BLaER1 treated with 17β-estradiol and CSF1 and Interleukin-3, amounts not matched to agents 10 nM and 100 nM (cell line): ENCODE measurements around the gene DGAT2L6.
A peak's percentile ranks its signal among the peaks of the same experiment; 100 is the strongest.

ENCODE experiments used
- H3K27ac ChIP-seq, 11 experiments: shearing (Covaris generic); formaldehyde crosslinking; 2 replicates each; pipeline ENCODE4 v1.8.1; 2022
- H3K27me3 ChIP-seq, 11 experiments: shearing (Covaris generic); formaldehyde crosslinking; 2 replicates each; pipeline ENCODE4 v1.8.1; 2022
- H3K36me3 ChIP-seq, 11 experiments: shearing (Covaris generic); formaldehyde crosslinking; 2 replicates each; pipeline ENCODE4 v1.8.1; 2022
- H3K4me1 ChIP-seq, 10 experiments: shearing (Covaris generic); formaldehyde crosslinking; 2 replicates each; pipeline ENCODE4 v1.8.1; 2022
- H3K4me2 ChIP-seq, 11 experiments: shearing (Covaris generic); formaldehyde crosslinking; 2 replicates each; pipeline ENCODE4 v1.8.1; 2022
- H3K4me3 ChIP-seq, 10 experiments: shearing (Covaris generic); formaldehyde crosslinking; 2 replicates each; pipeline ENCODE4 v1.8.1; 2022
- H3K9ac ChIP-seq, 11 experiments: shearing (Covaris generic); formaldehyde crosslinking; 2 replicates each; pipeline ENCODE4 v1.8.1; 2022
- H3K9me3 ChIP-seq, 11 experiments: shearing (Covaris generic); formaldehyde crosslinking; replicated peaks in 1 of 11; 2 replicates each; pipeline ENCODE4 v1.8.1; 2022
- H4K20me1 ChIP-seq, 11 experiments: shearing (Covaris generic); formaldehyde crosslinking; 2 replicates each; pipeline ENCODE4 v1.8.1; 2022
- Cebpa-rat ChIP-seq, 11 experiments: shearing (Covaris generic); IDR thresholded peaks; 2 replicates each; pipeline ENCODE4 v1.8.1; 2022

The DGAT2L6 gene, protein sequence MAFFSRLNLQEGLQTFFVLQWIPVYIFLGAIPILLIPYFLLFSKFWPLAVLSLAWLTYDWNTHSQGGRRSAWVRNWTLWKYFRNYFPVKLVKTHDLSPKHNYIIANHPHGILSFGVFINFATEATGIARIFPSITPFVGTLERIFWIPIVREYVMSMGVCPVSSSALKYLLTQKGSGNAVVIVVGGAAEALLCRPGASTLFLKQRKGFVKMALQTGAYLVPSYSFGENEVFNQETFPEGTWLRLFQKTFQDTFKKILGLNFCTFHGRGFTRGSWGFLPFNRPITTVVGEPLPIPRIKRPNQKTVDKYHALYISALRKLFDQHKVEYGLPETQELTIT

GRCh38 chrX:70176938-70177533 lies at the start of gene DGAT2L6:
Gene DGAT2L6, plus strand, starts transcription at chrX:70177483. Its CDS starts 100 bp downstream, at chrX:70177583.
- Histone ChIP-seq H3K9ac (peak within 1 kb of the TSS in 9 of 11 experiments; percentile 21 to 73 (median 61); a peak in 15 of 22 replicates), H3K36me3 (no peaks in the 10 kb centered on the region), H4K20me1 (no peaks in the 10 kb centered on the region), H3K9me3 (no peaks in the 10 kb centered on the region; a peak in 2 of 22 replicates), H3K4me2 (peak within 1 kb of the TSS; percentile 49 to 78 (median 66)), H3K27me3 (peaks cover 58 to 100% (median 95%) of the 10 kb centered on the region in 11 experiments), H3K4me1 (peaks cover 41 to 73% (median 54%) of the 10 kb centered on the region in 10 experiments), H3K4me3 (peak within 1 kb of the TSS in 3 of 10 experiments; percentile 0 to 29 (median 25); a peak in 3 of 20 replicates), H3K27ac (peak within 1 kb of the TSS in 9 of 11 experiments; percentile 54 to 86 (median 78); a peak in 18 of 22 replicates)
- TF ChIP-seq Cebpa-rat (IDR thresholded peaks at IDR 0.05): no peak

DNA sequence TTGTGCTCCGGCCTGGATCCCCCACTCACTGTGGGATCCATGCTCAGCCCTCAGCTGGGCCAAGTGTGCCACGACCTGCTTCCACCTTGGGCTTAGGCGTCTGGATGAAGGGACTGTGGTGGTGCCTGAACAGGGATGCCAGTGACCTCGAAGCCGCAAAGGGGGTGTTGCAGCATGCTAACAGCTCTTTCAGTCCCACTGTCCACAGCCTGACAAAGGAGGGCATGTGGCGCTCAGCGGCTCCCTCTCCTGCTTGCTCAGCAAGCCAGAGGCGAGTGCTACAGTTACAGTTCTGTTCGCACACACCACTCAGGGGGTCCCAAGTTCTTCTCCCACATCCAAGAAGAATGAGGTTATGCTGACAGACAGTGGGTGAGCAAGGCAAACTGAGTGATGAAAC lies 49.2 kb upstream of the DGAT2L6 start:
- no peak overlapping the region for H3K4me3 ChIP-seq
- H3K27ac ChIP-seq: no peak overlapping the region
- peaks cover 0 to 59% (median 42%) of the 10 kb centered on the region in 11 experiments; a peak in 21 of 22 replicates for H3K27me3 ChIP-seq
- H3K9me3 ChIP-seq: peaks cover 5 to 26% (median 10%) of the 10 kb centered on the region in 11 experiments; a peak in 21 of 22 replicates
- no peak overlapping the region for H3K9ac ChIP-seq
- H3K4me1 ChIP-seq: peaks cover 0 to 13% (median 6%) of the 10 kb centered on the region in 10 experiments; a peak in 7 of 20 replicates
- no peaks in the 10 kb centered on the region for H4K20me1 ChIP-seq
- no peaks in the 10 kb centered on the region for H3K36me3 ChIP-seq
- H3K4me2 ChIP-seq: no peak overlapping the region
- TF ChIP-seq Cebpa-rat (IDR thresholded peaks at IDR 0.05): no peak

DNA sequence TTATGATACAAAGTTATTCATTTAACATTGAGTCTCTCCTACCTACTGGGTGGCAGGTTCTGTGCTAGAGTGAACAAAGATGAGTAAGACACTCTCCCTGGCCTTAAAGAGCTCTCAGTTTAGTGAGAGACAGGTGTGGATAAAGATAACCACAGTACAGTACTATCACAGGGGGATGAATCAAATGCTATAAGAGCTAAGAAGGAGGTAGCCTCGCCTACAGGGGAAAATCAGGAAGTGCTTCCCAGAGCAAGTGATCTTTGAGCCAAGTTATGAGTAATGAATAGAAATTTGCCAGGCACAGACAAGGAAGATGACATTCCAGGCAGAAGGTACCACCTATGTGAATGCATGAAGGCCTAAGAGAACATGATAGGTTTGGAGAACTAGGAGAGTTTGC lies 47.5 kb upstream of the DGAT2L6 start:
- no peak overlapping the region for H3K4me2 ChIP-seq
- H3K9ac ChIP-seq: no peak overlapping the region
- 0 out of 22 replicates have a peak, but pooled peaks cover 0 to 9% (median 0%) of the 10 kb centered on the region in 11 experiments for H3K9me3 ChIP-seq
- H3K4me3 ChIP-seq: no peak overlapping the region
- TF ChIP-seq Cebpa-rat (IDR thresholded peaks at IDR 0.05): no peak
- H3K27me3 ChIP-seq: peaks cover 5 to 67% (median 51%) of the 10 kb centered on the region in 11 experiments
- no peak overlapping the region for H3K27ac ChIP-seq
- H4K20me1 ChIP-seq: peaks cover 0 to 5% (median 0%) of the 10 kb centered on the region in 11 experiments; a peak in 2 of 22 replicates
- H3K4me1 ChIP-seq: peaks cover 3 to 17% (median 10%) of the 10 kb centered on the region in 10 experiments
- no peaks in the 10 kb centered on the region; a peak in 1 of 22 replicates for H3K36me3 ChIP-seq

DNA sequence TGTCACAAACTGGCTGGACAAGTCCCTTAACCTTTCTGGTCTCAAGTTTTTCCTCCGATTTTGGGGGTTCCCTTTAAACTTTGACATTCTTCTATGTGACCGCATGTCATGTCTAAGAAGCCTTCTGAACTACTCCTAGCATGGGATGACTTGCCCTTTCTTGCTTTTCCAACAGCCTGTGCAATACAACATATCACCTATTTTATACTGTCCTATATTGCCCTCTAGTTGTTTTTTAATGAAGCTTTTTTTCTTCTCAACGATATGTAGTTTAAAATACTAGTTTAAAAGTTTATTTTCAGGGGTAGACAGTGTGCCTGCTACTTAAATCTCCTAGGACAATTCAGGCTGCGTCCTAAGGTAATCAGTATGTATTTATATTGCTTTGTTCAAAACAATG lies 45.1 kb upstream of the DGAT2L6 start:
- peak overlapping the region in 3 of 11 experiments; percentile 82 to 91 (median 84); a peak in 2 of 22 replicates for H3K27ac ChIP-seq
- H3K4me3 ChIP-seq: peak overlapping the region in 7 of 10 experiments; percentile 69 to 82 (median 74); a peak in 10 of 20 replicates

GRCh38 chrX:70132877-70133302 lies 44.4 kb upstream of the DGAT2L6 start:
- H3K27ac ChIP-seq: peak overlapping the region in 10 of 11 experiments; percentile 75 to 91 (median 84); a peak in 17 of 22 replicates
- no peaks in the 10 kb centered on the region for H3K9me3 ChIP-seq
- TF ChIP-seq Cebpa-rat (IDR thresholded peaks at IDR 0.05): no peak
- H3K4me1 ChIP-seq: peaks cover 11 to 25% (median 19%) of the 10 kb centered on the region in 10 experiments
- H3K36me3 ChIP-seq: peaks cover 0 to 30% (median 13%) of the 10 kb centered on the region in 11 experiments; a peak in 14 of 22 replicates
- peak overlapping the region; percentile 77 to 87 (median 83) for H3K9ac ChIP-seq
- H3K27me3 ChIP-seq: peaks cover 35 to 91% (median 73%) of the 10 kb centered on the region in 11 experiments
- H3K4me3 ChIP-seq: peak overlapping the region; percentile 65 to 82 (median 74)
- H3K4me2 ChIP-seq: peak overlapping the region; percentile 54 to 76 (median 67)
- H4K20me1 ChIP-seq: peaks cover 0 to 30% (median 5%) of the 10 kb centered on the region in 11 experiments; a peak in 7 of 22 replicates

More for the DNA sequence above, 45.1 kb upstream of the DGAT2L6 start:
- H3K36me3 ChIP-seq: peaks cover 0 to 24% (median 13%) of the 10 kb centered on the region in 11 experiments; a peak in 14 of 22 replicates
- H3K9me3 ChIP-seq: no peaks in the 10 kb centered on the region
- peak overlapping the region in 6 of 11 experiments; percentile 78 to 85 (median 81); a peak in 8 of 22 replicates for H3K9ac ChIP-seq
- peak overlapping the region in 10 of 11 experiments; percentile 7 to 76 (median 69); a peak in 16 of 22 replicates for H3K4me2 ChIP-seq
- peaks cover 0 to 23% (median 3%) of the 10 kb centered on the region in 11 experiments; a peak in 7 of 22 replicates for H4K20me1 ChIP-seq
- H3K27me3 ChIP-seq: peaks cover 29 to 87% (median 70%) of the 10 kb centered on the region in 11 experiments
- peaks cover 11 to 25% (median 19%) of the 10 kb centered on the region in 10 experiments for H3K4me1 ChIP-seq
- TF ChIP-seq Cebpa-rat (IDR thresholded peaks at IDR 0.05): no peak

GRCh38 chrX:70133303-70134115 lies 43.8 kb upstream of the DGAT2L6 start, which contains the start of gene IGBP1:
Gene IGBP1, plus strand, starts transcription at chrX:70133447. Its CDS starts 501 bp downstream, at chrX:70133948.
- Histone ChIP-seq H3K27me3 (peaks cover 42 to 91% (median 73%) of the 10 kb centered on the region in 11 experiments), H3K4me3 (peak within 1 kb of the TSS; percentile 65 to 82 (median 74)), H4K20me1 (peaks cover 0 to 34% (median 5%) of the 10 kb centered on the region in 11 experiments; a peak in 7 of 22 replicates), H3K4me1 (peaks cover 11 to 25% (median 19%) of the 10 kb centered on the region in 10 experiments), H3K9me3 (no peaks in the 10 kb centered on the region), H3K4me2 (peak within 1 kb of the TSS; percentile 66 to 84 (median 81)), H3K27ac (peak within 1 kb of the TSS; percentile 75 to 91 (median 83)), H3K36me3 (peaks cover 0 to 36% (median 17%) of the 10 kb centered on the region in 11 experiments; a peak in 15 of 22 replicates), H3K9ac (peak within 1 kb of the TSS; percentile 77 to 87 (median 83))
- TF ChIP-seq Cebpa-rat (IDR thresholded peaks at IDR 0.05): no peak

DNA sequence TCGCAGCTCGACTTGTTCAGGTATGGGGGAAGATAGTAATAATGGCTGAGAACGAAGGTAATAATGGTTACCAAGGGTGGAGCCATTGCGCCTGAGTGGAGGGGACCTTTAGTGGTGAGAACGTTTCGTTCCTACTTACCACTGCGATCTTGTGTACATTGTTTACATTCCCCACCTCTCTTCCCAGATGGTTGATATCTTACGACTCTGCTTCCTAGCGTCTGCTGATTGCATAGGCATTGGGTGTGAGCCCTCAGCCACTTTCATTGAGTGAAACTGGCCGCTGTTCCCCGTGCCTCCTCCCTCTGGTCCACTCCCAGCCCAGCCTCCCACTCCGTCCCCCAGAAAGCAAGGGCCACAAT lies 43.2 kb upstream of the DGAT2L6 start:
- Histone ChIP-seq H3K4me3 (peak overlapping the region; percentile 65 to 82 (median 74)), H3K9ac (peak overlapping the region; percentile 77 to 87 (median 83)), H4K20me1 (peaks cover 0 to 40% (median 5%) of the 10 kb centered on the region in 11 experiments; a peak in 7 of 22 replicates), H3K36me3 (peaks cover 3 to 42% (median 17%) of the 10 kb centered on the region in 11 experiments; a peak in 15 of 22 replicates), H3K27ac (peak overlapping the region; percentile 75 to 91 (median 83)), H3K9me3 (no peaks in the 10 kb centered on the region), H3K4me2 (peak overlapping the region; percentile 60 to 84 (median 81)), H3K4me1 (peaks cover 11 to 25% (median 19%) of the 10 kb centered on the region in 10 experiments), H3K27me3 (peaks cover 46 to 91% (median 67%) of the 10 kb centered on the region in 11 experiments)
- no peak for TF ChIP-seq Cebpa-rat (IDR thresholded peaks at IDR 0.05)
